HG02981 (cell line): ENCODE data around the gene APEX2.
"Not testable (repeated sequence)": the region's sequence is repeated elsewhere in the genome, so short reads cannot be mapped to it uniquely, and the experiment has no call there.

Experiments
- ATAC-seq: cut with Tn5 transposase; IDR thresholded peaks from one replicate; pipeline ENCODE4 v1.9.1; 2021; ENCODE audit warnings: mild to moderate bottlenecking, moderate library complexity; ENCODE audit not compliant: unreplicated experiment

APEX2 gene

GRCh38 chrX:55008571-55009358, 8.6 kb downstream of the APEX2 start:
- no peak for ATAC-seq

DNA sequence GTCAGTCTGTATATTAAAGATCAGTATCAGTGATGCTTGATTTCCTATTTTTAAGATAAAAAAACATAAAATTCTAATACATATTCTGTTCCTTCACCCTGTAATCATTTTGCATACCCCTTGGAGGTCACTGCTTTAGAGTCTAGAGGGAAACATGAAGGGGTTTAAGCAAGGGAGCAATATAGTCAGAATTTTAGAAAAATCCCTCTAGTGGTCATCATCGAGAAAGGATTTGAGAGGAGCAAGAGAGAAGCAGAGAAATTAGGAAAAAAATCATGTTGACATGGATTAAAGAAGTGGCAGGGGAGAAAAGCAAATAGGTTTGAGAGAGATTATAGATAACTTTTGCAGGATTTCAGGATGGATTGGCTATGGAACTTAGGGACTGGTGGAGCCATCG, 11.1 kb downstream of the APEX2 start:
- no peak for ATAC-seq

DNA sequence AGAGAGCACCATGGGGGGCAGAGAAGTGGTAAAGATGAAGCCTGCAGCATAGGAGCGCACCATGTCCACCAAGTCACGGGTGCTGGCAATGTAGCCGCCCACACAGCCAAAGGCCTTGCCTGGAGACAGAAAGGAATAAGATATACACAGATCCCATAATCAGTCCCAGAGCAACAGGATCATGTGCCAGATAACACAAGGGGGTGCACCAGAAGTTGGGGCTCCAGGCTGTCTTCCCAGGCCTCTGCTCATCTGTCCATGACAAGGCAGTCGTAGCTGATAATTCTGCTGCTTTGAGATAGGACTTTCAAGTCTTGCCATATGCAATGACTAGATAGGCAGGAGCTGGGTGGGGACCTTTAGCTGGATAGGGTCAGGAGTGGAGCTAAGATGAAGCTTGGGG, 14.7 kb downstream of the APEX2 start:
- no peak for ATAC-seq

GRCh38 chrX:55026143-55026542, 26.0 kb downstream of the APEX2 start:
- no peak for ATAC-seq

DNA sequence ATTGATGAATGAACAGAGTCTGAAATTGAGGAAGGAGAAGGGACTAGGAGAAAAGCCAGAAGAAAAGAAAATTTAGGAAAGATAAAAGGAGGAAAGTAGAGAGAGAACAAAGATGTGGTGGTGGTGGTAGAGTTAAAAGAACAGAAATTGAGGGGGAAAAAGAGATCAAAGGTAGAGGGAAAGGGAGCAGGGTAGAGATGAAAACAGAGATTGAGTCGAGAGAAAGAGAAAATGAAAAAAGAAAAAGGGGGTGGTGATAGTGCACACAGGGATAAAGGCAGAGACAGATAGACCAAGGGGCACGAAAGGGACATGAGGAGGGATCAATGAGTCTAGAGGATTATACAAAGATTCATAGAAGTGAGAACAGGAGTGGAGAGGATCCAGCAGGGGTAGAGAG, 26.7 kb downstream of the APEX2 start:
- no peak for ATAC-seq

DNA sequence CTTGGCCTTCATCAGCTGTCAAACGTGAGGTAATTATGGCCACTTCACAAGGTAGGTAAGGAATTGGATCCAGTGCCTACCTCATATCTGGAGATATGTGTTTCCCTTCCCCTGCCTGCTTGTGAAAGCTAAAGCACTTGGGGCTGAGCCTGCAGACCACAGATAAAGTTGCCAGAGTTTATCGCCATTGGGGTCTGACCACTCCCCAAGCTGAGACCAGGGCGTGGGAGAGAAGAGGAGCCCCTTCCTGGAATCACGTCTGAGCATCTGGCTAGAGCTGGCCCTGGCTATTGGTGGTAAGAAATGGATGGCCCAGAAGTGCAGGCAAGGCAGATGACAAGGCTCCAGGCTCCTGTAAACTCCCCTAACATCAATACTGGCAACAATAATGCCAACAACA, 27.9 kb downstream of the APEX2 start:
- no peak for ATAC-seq

DNA sequence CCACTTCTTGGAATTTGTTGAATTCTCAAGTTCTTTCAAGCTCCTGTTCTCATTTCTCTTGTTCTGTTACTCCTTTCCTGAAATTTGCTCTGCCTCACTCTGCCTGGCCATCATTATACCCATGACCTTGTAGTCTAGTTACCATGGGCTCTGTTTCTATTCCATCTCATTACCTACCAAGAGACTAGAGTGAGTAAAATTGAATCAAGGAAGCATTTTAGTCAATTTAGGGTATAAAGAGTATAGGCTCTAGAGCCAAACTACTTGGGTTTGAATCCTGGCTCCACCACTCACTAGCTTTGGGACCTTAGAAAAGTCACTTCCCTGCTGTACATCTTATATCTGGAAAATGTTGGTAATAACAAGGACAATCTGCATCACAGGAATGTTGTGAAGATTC, 28.4 kb downstream of the APEX2 start:
- no peak for ATAC-seq

DNA sequence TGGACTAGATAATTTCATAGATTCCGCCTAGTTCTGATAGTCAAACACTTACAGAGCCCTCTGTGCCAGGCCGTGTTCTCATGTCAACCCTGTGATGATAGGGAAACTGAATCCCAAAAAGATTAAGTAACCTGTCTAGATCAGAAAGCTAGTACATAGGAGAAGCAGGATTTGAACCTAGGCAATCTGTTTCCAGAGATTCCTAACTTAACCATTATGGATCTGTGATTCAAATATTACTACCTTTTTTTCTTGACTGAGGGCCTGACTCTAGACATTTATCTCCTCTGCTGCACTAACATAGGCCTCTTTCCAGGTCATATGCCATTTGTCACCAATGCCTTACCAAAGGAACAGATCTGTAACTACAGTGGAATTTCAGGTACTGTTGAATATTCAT, 29.1 kb downstream of the APEX2 start:
- ATAC-seq = no peak

- no peak for ATAC-seq
These were observed 30.4 kb downstream of the APEX2 start, which contains the start of gene ALAS2 for GRCh38 chrX:55030271-55031205. Gene ALAS2, minus strand, starts transcription at chrX:55030977. Its CDS starts 4,977 bp downstream, at chrX:55026000.

- ATAC-seq = no peak
These were observed 33.3 kb downstream of the APEX2 start for GRCh38 chrX:55033429-55033828.

- no peak for ATAC-seq
These were observed 39.3 kb downstream of the APEX2 start for GRCh38 chrX:55039471-55039870.

DNA sequence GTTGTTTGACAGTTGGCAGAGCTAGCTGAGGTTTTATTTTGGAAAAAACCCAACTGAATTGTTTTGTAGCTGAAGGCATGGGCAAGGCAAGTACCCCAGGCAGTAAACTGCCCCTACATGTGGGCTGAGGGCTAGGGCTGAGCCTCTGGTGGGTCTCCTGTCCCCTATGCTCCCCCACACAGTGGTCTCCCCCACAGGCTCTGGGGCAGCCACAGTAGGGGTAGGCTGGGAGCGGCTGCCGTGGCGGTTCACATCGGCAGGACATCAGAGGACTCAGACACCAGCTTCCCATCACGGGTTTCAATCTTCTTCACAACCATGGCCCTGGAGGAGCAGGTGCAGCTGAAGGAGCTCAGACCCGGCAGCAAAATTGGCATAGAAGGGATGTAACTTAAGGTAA, 41.4 kb downstream of the APEX2 start:
- no peak for ATAC-seq

DNA sequence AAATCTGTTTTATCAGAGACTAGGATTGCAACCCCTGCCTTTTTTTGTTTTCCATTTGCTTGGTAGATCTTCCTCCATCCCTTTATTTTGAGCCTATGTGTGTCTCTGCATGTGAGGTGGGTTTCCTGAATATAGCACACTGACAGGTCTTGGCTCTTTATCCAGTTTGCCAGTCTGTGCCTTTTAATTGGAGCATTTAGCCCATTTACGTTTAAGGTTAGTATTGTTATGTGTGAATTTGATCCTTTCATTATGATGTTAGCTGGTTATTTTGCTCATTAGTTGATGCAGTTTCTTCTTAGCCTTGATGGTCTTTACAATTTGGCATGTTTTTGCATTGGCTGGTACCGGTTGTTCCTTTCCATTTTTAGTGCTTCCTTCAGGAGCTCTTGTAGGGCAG, 50.4 kb downstream of the APEX2 start:
- ATAC-seq = not testable (repeated sequence)

DNA sequence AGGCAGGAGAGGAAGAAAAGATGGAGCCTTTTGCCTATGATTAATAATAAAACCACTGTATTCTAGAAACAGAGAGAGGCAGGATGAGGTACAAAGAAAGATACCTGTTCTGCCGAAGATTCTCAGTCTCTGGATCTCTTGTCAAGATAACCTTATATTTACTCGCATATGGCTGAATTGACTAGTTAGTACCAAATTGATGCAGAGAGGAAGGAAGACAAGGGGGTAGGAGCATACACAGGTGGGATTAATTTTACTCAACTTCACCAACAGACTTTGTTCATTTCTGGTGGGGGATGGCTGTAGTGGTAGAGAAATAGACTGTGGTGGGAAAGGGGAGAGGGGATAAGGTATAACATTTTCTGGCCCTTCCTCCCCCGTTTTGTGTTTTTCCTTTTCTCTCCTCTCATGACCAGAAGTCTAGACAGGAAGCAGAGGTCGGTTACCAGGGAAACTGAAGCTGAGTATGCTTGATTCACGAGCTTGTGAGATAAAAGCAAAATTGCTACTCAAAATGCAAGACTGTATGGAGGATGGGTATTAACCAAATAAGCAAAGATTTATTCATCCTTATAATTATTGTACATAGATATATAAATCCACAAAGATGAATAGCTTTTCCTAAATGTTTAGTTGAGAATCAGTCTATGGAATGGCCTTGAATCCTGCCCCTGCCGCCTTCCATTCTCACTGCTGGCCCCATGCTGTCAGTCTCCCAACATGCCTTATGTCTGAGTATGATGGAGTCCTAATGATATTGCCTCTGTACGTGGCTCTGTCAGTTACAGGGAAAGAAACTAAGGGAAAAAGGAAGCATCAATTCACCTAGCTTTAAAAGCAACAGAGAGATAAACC, 56.9 kb downstream of the APEX2 start:
- ATAC-seq = no peak

DNA sequence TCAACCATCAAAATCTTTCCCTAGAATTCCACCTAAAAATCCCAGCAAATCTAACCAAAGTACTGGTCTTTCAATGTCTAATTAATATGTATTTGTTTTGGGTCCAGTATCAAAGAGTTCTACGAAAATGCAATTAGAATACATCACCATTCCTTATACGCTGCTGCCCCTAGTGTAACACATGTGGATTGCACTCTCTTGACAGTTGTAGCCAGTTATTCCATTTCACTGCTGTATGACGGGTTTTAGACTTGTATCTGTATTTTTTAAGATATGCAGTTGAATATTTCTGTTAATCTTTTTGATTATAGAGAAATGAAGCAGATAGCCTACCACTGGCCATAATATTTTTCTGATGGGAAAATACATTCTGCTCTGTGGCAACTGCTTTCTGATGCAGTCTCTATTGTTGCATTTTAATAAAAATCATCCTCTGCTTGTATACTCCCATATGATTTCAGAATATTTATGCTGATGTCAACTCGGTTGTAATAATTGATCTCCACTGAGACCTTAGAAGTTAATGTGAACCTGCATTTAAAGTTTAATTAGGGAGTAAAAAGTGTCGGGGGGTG, 57.6 kb downstream of the APEX2 start:
- ATAC-seq = no peak
